H1 (cell line): Measurements from ENCODE around the gene METTL2A.
"Not testable (repeated sequence)": the region's sequence is repeated elsewhere in the genome, so short reads cannot be mapped to it uniquely, and the experiment has no call there.

Source experiments
- EGR1 ChIP-seq: IDR thresholded peaks from 2 replicates; pipeline ENCODE4 v1.6.1; 2011; ENCODE audit warnings: low read depth, low read length, borderline replicate concordance
- EZH2 ChIP-seq: fragments of 200-600 bp; sonication (generic); IDR thresholded peaks from 2 replicates; pipeline ENCODE4 v1.7.1; 2012; ENCODE audit warnings: low read depth, mild to moderate bottlenecking, moderate library complexity, low read length, inconsistent platforms; ENCODE audit not compliant: severe bottlenecking
- GABPA ChIP-seq: IDR thresholded peaks from 2 replicates; pipeline ENCODE4 v1.6.1; 2011; ENCODE audit warnings: mild to moderate bottlenecking, low read length, moderate library complexity, borderline replicate concordance; ENCODE audit not compliant: insufficient read depth
- MAFK ChIP-seq: IDR thresholded peaks from 2 replicates; pipeline ENCODE4 v1.6.1; 2012; ENCODE audit warnings: low read depth, mild to moderate bottlenecking, improper control_type of control experiment, low read length
- POLR2AphosphoS5 ChIP-seq: IDR thresholded peaks from 2 replicates; pipeline ENCODE4 v1.6.1; 2011; ENCODE audit warnings: low read depth, low read length
- TEAD4 ChIP-seq: IDR thresholded peaks from 2 replicates; pipeline ENCODE4 v1.6.1; 2012; ENCODE audit warnings: low read depth, low read length, inconsistent platforms, mixed read lengths
- TF ChIP-seq, protein P1 (sequence below), 3 experiments: IDR thresholded peaks; 1 replicate in 2 of 3; 2 replicates in 1 of 3; pipeline versions ENCODE4 v1.5.1 to v1.6.1; 2011; ENCODE audit warnings: low read length in 3 of 3, mild to moderate bottlenecking in 3 of 3, inconsistent platforms in 2 of 3, low read depth in 1 of 3, moderate library complexity in 1 of 3; ENCODE audit not compliant: insufficient read depth in 1 of 3; ENCODE audit errors: control extremely low read depth in 1 of 3
- TF ChIP-seq, protein P2 (sequence below): IDR thresholded peaks from 2 replicates; pipeline ENCODE4 v1.6.1; 2012; ENCODE audit warnings: low read length, inconsistent platforms

DNA sequence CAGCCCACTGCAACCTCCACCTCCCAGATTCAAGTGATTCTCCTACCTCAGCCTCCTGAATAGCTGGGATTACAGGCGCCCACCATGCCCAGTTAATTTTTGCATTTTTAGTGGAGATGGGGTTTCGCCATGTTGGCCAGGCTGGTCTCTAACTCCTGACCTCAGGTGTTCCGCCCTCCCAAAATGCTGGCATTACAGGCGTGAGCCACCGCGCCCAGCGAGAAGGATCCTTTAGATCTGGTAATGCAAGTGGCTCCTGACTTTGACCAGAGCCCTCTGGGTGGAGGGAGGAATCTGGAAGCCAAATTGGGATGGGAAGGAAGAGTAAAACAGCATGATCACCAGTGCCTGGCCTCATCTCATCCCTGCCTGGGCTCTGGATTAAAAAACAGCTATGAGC, 41.6 kb downstream of the METTL2A start:
- TF ChIP-seq POLR2AphosphoS5, MAFK, EZH2, TEAD4, EGR1, GABPA: not testable (repeated sequence)
- TF ChIP-seq, protein P1, sequence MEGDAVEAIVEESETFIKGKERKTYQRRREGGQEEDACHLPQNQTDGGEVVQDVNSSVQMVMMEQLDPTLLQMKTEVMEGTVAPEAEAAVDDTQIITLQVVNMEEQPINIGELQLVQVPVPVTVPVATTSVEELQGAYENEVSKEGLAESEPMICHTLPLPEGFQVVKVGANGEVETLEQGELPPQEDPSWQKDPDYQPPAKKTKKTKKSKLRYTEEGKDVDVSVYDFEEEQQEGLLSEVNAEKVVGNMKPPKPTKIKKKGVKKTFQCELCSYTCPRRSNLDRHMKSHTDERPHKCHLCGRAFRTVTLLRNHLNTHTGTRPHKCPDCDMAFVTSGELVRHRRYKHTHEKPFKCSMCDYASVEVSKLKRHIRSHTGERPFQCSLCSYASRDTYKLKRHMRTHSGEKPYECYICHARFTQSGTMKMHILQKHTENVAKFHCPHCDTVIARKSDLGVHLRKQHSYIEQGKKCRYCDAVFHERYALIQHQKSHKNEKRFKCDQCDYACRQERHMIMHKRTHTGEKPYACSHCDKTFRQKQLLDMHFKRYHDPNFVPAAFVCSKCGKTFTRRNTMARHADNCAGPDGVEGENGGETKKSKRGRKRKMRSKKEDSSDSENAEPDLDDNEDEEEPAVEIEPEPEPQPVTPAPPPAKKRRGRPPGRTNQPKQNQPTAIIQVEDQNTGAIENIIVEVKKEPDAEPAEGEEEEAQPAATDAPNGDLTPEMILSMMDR (IDR thresholded peaks at IDR 0.05; ENCODE audit: control extremely low read depth in 1 of 3, insufficient read depth in 1 of 3, low read depth in 1 of 3, low read length in 3 of 3): not testable (repeated sequence)
- TF ChIP-seq, protein P2, sequence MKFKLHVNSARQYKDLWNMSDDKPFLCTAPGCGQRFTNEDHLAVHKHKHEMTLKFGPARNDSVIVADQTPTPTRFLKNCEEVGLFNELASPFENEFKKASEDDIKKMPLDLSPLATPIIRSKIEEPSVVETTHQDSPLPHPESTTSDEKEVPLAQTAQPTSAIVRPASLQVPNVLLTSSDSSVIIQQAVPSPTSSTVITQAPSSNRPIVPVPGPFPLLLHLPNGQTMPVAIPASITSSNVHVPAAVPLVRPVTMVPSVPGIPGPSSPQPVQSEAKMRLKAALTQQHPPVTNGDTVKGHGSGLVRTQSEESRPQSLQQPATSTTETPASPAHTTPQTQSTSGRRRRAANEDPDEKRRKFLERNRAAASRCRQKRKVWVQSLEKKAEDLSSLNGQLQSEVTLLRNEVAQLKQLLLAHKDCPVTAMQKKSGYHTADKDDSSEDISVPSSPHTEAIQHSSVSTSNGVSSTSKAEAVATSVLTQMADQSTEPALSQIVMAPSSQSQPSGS: not testable (repeated sequence)
